ENCODE measurements around the gene RAB1B.
"Not testable (repeated sequence)": the region's sequence is repeated elsewhere in the genome, so short reads cannot be mapped to it uniquely, and the experiment has no call there.

GRCh38 chr11:66320748-66321147 is 52.3 kb downstream of the RAB1B start:
- TF ChIP-seq, protein P1, sequence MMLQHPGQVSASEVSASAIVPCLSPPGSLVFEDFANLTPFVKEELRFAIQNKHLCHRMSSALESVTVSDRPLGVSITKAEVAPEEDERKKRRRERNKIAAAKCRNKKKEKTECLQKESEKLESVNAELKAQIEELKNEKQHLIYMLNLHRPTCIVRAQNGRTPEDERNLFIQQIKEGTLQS (IDR thresholded peaks at IDR 0.05) = not testable (repeated sequence)
- not testable (repeated sequence) for TF ChIP-seq POLR2A (IDR thresholded peaks at IDR 0.05; ENCODE audit: borderline replicate concordance, extremely low read depth, insufficient read depth, insufficient read length); RAD21 (IDR thresholded peaks at IDR 0.05; ENCODE audit: low read depth); CTCF (IDR thresholded peaks at IDR 0.05 in 2 of 3, conservative IDR thresholded peaks at IDR 0.05 in 1 of 3; ENCODE audit: borderline replicate concordance in 1 of 3, insufficient read depth in 1 of 3, low read depth in 2 of 3, low read length in 2 of 3); SIN3A (IDR thresholded peaks at IDR 0.05; ENCODE audit: low read depth); SP1 (IDR thresholded peaks at IDR 0.05; ENCODE audit: low read depth); EGR1 (IDR thresholded peaks at IDR 0.05; ENCODE audit: low read depth); POLR2AphosphoS5 (IDR thresholded peaks at IDR 0.05; ENCODE audit: low read depth, low read length); EZH2 (IDR thresholded peaks at IDR 0.05); REST (IDR thresholded peaks at IDR 0.05; ENCODE audit: low read depth); ZNF274 (IDR thresholded peaks at IDR 0.05; ENCODE audit: low read depth, low read length)
